ENCODE data around the gene KLF9. TPM values are rescaled to one million over a fixed set of nuclear protein-coding genes. Genes with fewer than 3 reads are reported as not detected.

The KLF9 gene
- total and polyA plus RNA-seq, 2 donors (not counting 3 experiments of a cell fraction or from before 2014, with no cell fraction given): 7.3 to 17.2 TPM

DNA sequence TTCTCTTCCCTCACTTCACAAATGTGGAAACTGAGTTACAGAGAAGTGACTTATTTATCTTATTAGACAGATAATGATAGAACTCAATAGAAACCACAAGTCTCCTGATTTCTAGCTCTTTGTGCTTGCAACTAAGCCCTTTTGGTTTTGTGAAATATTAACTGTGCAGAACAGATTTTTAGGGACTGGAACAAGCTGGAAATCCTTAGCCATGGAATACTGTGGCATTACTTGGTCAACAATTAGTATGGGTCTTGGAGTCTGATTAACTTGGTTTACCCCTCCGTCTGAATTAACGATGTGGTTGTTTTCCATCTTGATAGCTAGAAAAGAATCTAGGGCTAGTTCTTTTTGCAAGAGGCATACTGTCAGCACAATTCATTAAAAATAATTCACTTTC lies 584 bp upstream of the KLF9 start:
- peaks cover 31% of the 10 kb centered on the region for H3K79me2 ChIP-seq (ENCODE audit: control insufficient read depth, insufficient read depth, low read length)
- no peak for TF ChIP-seq EZH2 (IDR thresholded peaks at IDR 0.05; ENCODE audit: borderline replicate concordance, low read depth, low read length, severe bottlenecking)
- no peak for TF ChIP-seq POLR2A (IDR thresholded peaks at IDR 0.05; ENCODE audit: low read depth, low read length)
- TF ChIP-seq POLR2AphosphoS5 (IDR thresholded peaks at IDR 0.05; ENCODE audit: insufficient read depth, low read depth, low read length): no peak
- TF ChIP-seq JUN (IDR thresholded peaks at IDR 0.05; ENCODE audit: borderline replicate concordance, insufficient read depth, insufficient read length, low read depth): no peak
- no peak for TF ChIP-seq FOS (IDR thresholded peaks at IDR 0.05; ENCODE audit: borderline replicate concordance, insufficient read depth, low read length)
- no peak for TF ChIP-seq GATA2 (IDR thresholded peaks at IDR 0.05; ENCODE audit: insufficient read depth, insufficient read length, low read depth, low read length)
- TF ChIP-seq MYC (IDR thresholded peaks at IDR 0.05; ENCODE audit: low read depth, low read length): no peak
- TF ChIP-seq, protein P1, sequence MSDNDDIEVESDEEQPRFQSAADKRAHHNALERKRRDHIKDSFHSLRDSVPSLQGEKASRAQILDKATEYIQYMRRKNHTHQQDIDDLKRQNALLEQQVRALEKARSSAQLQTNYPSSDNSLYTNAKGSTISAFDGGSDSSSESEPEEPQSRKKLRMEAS (IDR thresholded peaks at IDR 0.05; ENCODE audit: insufficient read depth, insufficient read length): no peak
- TF ChIP-seq, protein P2, sequence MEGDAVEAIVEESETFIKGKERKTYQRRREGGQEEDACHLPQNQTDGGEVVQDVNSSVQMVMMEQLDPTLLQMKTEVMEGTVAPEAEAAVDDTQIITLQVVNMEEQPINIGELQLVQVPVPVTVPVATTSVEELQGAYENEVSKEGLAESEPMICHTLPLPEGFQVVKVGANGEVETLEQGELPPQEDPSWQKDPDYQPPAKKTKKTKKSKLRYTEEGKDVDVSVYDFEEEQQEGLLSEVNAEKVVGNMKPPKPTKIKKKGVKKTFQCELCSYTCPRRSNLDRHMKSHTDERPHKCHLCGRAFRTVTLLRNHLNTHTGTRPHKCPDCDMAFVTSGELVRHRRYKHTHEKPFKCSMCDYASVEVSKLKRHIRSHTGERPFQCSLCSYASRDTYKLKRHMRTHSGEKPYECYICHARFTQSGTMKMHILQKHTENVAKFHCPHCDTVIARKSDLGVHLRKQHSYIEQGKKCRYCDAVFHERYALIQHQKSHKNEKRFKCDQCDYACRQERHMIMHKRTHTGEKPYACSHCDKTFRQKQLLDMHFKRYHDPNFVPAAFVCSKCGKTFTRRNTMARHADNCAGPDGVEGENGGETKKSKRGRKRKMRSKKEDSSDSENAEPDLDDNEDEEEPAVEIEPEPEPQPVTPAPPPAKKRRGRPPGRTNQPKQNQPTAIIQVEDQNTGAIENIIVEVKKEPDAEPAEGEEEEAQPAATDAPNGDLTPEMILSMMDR (IDR thresholded peaks at IDR 0.05; ENCODE audit: extremely low read depth in 1 of 2, insufficient read depth in 1 of 2, low read depth in 1 of 2, low read length in 2 of 2): no peak
- CTCF ChIA-PET: interaction anchor here (0.7 to 2.2 kb wide), 8 partner anchors 10 to 444 kb away, joined by 3 to 21 read pairs (median 3); no protein-coding TSS in a partner anchor

More for the DNA sequence above, 584 bp upstream of the KLF9 start:
- no peaks in the 10 kb centered on the region for H3K36me3 ChIP-seq (ENCODE audit: control insufficient read depth in 2 of 2, extremely low read depth in 1 of 2, insufficient read depth in 2 of 2, low read length in 2 of 2)
- H3K9me1 ChIP-seq (replicated peaks; ENCODE audit: control insufficient read depth, extremely low read depth, insufficient read depth, low read length): no peaks in the 10 kb centered on the region
- H3K4me2 ChIP-seq (ENCODE audit: insufficient read depth, low read length): no peak overlapping the region
- dilution Hi-C loops (cut with MboI; ENCODE audit: extremely low pct_ligation_motif_present, low sequenced_read_pairs): no loop called here
- no peak overlapping the region for H3K27ac ChIP-seq (ENCODE audit: insufficient read depth, low read depth, low read length)
- FAIRE-seq: no peak
- no peak overlapping the region for H3K4me3 ChIP-seq (replicated peaks in 1 of 3; ENCODE audit: insufficient read depth in 1 of 3, low read depth in 1 of 3, low read length in 3 of 3)
- no TSS peak for BruUV-seq (replicated peaks)
- no peak overlapping the region for H3K9ac ChIP-seq (replicated peaks; ENCODE audit: extremely low read depth, insufficient read depth, low read length)
- H2AFZ ChIP-seq (ENCODE audit: low read depth, low read length): no peak overlapping the region
- no peak for DNase-seq (ENCODE audit: low read depth, low spot score)
- POLR2A ChIA-PET: no interaction called here
- no peaks in the 10 kb centered on the region for H3K9me3 ChIP-seq (replicated peaks; ENCODE audit: control insufficient read depth, insufficient read depth, low read length)
- intact Hi-C loops (cut with micrococcal nuclease): loop anchor here (10.0 kb wide), 3 partner anchors 730 to 1950 kb away; partner anchors contain the start of genes APBA1 and ZFAND5
- no peaks in the 10 kb centered on the region for H3K27me3 ChIP-seq (ENCODE audit: control insufficient read depth in 2 of 2, insufficient read depth in 2 of 2, low read length in 2 of 2)
- H3K4me1 ChIP-seq (ENCODE audit: control insufficient read depth, extremely low read depth, insufficient read depth, low read length): peaks cover 32% of the 10 kb centered on the region
- H4K20me1 ChIP-seq (replicated peaks; ENCODE audit: control insufficient read depth, extremely low read depth, insufficient read depth, low read length): no peaks in the 10 kb centered on the region
